ENCODE measurements around the gene DISP1.

Gene DISP1, protein sequence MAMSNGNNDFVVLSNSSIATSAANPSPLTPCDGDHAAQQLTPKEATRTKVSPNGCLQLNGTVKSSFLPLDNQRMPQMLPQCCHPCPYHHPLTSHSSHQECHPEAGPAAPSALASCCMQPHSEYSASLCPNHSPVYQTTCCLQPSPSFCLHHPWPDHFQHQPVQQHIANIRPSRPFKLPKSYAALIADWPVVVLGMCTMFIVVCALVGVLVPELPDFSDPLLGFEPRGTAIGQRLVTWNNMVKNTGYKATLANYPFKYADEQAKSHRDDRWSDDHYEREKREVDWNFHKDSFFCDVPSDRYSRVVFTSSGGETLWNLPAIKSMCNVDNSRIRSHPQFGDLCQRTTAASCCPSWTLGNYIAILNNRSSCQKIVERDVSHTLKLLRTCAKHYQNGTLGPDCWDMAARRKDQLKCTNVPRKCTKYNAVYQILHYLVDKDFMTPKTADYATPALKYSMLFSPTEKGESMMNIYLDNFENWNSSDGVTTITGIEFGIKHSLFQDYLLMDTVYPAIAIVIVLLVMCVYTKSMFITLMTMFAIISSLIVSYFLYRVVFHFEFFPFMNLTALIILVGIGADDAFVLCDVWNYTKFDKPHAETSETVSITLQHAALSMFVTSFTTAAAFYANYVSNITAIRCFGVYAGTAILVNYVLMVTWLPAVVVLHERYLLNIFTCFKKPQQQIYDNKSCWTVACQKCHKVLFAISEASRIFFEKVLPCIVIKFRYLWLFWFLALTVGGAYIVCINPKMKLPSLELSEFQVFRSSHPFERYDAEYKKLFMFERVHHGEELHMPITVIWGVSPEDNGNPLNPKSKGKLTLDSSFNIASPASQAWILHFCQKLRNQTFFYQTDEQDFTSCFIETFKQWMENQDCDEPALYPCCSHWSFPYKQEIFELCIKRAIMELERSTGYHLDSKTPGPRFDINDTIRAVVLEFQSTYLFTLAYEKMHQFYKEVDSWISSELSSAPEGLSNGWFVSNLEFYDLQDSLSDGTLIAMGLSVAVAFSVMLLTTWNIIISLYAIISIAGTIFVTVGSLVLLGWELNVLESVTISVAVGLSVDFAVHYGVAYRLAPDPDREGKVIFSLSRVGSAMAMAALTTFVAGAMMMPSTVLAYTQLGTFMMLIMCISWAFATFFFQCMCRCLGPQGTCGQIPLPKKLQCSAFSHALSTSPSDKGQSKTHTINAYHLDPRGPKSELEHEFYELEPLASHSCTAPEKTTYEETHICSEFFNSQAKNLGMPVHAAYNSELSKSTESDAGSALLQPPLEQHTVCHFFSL (N-terminal part only)

GRCh38 chr1:222814536-222815439 is at the start of gene DISP1:
TSS of gene DISP1 (plus strand) at chr1:222815039. CDS start at chr1:222942824, 127,785 bp downstream.
- peak; percentile 89 for DNase-seq (ENCODE audit: extremely low spot score)
- ChIA-PET POLR2A (no interaction called here), CTCF (no interaction called here)
- no peak for TF ChIP-seq CTCF (IDR thresholded peaks at IDR 0.05; ENCODE audit: control extremely low read depth, extremely low read depth, low read depth, missing control alignments)

DNA sequence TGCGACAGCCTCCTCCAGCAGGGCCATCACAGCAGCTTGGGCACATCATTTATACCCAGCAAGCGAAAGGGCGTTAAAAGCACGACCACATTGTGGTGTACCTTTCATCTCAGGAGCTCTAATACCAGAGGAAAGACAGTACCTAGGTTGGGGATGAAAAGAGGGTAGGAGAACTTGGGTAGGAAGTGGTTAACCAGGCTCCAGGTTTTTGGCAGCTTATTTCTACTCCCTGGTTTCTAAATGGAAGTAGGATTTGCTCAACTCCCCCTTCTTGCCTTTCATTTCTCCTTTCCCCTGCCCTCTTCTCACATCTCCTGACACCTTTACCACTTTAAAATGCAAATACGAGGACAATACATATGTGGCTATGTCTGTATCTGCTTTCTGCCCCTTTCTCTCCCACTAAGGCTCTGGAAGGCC is 47.7 kb upstream of the DISP1 start:
- ChIA-PET CTCF (interaction anchor here (1.2 kb wide), 1 partner anchor 9 kb away, joined by 4 read pairs; no protein-coding TSS in a partner anchor), POLR2A (no interaction called here)
- DNase-seq (ENCODE audit: extremely low spot score) = no peak
- TF ChIP-seq CTCF (IDR thresholded peaks at IDR 0.05; ENCODE audit: control extremely low read depth, extremely low read depth, low read depth, missing control alignments) = no peak

DNA sequence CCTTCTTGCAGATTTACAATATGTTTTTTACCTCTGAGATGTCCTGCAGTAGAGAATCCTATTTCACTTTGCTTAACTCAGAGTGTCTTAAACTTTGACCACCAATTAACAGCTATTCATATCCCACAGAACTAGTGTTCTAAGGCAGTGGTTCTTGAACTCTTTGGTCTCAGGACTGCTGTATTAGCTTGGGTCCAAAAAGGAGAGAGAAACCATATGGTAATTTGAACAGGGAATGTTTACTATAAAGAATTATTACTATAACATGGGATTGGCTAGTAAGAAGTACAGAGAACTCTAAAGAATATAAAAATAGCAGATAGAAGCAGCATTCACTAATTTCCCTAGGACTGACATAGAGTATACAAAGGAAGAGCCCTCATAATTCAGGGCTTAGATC is 46.2 kb upstream of the DISP1 start:
- TF ChIP-seq CTCF (IDR thresholded peaks at IDR 0.05; ENCODE audit: control extremely low read depth, extremely low read depth, low read depth, missing control alignments) = no peak
- ChIA-PET POLR2A (no interaction called here), CTCF (interaction anchor here (1.2 to 1.4 kb wide), 3 partner anchors 8 to 321 kb away, joined by 3 to 4 read pairs (median 4); no protein-coding TSS in a partner anchor)
- no peak for DNase-seq (ENCODE audit: extremely low spot score)

GRCh38 chr1:222769181-222769580 is 45.7 kb upstream of the DISP1 start:
- ChIA-PET POLR2A (no interaction called here), CTCF (interaction anchor here (1.1 to 1.4 kb wide), 3 partner anchors 19 to 321 kb away, joined by 3 to 4 read pairs (median 4); no protein-coding TSS in a partner anchor)
- DNase-seq (ENCODE audit: extremely low spot score) = no peak
- no peak for TF ChIP-seq CTCF (IDR thresholded peaks at IDR 0.05; ENCODE audit: control extremely low read depth, extremely low read depth, low read depth, missing control alignments)

DNA sequence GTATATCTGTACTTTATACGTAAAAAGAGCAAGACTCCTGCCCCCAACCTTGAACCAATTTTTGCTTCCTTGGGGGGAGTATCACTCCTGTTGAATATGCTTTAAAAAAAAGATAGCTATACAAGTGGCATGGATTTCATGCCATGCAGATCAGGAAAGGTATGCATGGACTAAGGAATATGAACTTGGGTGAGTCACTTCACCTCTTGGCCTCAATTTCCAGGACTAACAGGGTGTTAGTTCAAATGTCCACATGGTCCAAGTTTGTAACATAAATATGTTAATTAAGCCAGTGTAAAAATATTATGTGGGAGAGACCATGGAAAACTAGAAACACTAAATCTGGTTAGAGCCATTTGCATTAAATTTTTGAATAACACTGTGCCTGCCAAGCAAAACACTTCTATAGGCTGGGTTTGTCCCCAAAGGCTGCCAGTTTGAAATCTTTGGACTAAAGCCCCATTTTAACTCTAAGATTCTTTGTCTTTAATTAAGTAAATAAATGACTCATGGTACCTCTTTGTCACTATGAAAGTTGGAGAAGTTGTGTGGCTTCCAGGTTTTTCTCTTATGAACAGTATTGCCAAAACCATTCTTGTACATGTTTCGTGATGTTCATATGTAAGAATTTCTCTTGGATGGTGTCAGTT is 44.7 kb upstream of the DISP1 start:
- DNase-seq (ENCODE audit: extremely low spot score) = no peak
- TF ChIP-seq CTCF (IDR thresholded peaks at IDR 0.05; ENCODE audit: control extremely low read depth, extremely low read depth, low read depth, missing control alignments) = no peak
- CTCF ChIA-PET = interaction anchor here (1.1 to 1.4 kb wide), 2 partner anchors 20 to 320 kb away, joined by 4 read pairs; no protein-coding TSS in a partner anchor
- POLR2A ChIA-PET = no interaction called here
